Measurements from ENCODE around the gene SPTAN1.
A peak's percentile ranks its signal among the peaks of the same experiment; 100 is the strongest.
"Not testable (repeated sequence)": the region's sequence is repeated elsewhere in the genome, so short reads cannot be mapped to it uniquely, and the experiment has no call there.

SPTAN1 gene

DNA sequence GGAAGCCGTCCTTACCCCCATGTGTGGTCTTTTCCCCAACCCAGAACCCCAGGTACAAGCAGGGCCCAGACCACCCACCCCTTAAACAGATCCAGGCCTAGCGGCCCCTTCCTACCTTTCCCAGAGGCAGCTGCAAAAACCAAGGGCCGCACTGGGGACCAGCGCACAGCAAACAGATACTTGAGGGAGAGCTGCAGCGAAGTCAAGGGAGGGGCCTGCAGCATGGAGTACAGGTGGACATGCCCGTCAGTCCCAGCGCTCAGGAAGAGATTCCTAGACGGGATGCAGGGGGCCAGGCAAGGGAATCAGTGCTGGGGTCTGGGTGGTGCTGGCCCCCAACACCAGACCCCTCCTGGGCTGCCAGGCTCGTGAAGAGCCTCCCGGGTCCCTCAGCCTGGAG lies 81.7 kb downstream of the SPTAN1 start:
- DNase-seq, result no peak

DNA sequence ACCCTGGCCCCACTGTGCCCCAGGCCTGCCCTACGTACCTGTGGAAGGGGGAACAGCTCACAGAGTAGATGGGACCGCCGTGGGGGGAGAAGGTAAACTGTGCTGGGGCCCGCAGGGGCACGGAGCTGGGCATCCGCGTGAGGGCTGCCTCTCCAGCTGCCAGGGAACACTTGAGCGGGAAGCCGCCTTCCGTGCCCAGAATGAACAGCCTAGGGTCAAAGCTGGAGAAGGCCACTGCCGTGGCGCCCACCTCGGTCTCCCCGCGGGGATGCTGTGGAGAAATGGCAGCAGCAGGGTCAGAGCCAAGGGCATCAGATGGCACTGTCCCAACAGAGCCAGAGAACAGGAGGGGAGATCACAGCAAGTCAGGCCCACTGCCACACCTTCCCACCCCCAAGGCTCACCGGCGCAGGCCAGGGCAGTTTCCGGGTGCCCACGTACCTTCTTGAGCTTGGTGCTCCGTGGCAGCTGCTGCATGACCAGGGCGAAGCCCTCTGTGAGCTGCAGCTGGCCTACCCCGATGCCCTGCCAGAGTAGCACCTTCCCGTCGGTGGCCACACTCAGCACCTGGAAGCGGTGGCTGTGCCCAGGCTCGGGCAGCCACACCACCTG lies 82.4 kb downstream of the SPTAN1 start:
- DNase-seq, result no peak

DNA sequence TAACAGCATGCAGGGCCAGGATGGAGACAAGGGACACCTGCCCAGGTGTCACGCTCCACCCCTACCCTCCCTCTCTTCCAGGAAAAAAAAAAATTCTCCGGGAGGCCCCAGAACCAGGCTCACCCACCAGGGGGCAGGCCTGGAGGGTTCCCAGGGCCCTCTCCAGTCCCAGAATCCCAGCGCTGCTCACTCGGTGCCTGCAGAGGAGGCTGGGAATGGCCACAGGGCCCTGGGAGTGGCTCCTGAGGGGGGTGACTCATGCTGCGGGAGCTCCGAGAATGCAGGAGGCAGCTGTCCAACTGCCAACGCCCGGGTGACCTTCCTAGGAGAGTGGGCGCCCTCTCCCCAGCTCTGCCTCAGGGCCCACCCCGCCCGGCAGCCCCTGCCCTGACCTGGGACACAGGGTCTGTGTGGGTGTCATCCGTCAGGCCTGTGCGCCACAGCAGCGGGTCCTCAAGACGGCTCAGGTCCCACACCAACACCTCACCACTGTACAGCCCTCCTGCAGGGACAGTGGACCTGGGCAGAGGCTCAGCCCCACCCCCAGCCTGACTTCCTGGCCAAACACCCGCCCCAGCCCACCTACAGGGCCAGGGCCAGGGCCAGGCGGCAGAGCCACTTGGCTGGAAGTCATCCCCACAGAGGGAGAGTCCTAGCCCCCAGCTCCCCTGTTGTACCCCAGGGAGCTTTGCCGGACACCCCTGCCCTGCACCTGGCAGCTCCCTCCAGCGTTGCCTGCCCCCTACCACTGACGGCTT lies 83.1 kb downstream of the SPTAN1 start:
- no peak for DNase-seq

DNA sequence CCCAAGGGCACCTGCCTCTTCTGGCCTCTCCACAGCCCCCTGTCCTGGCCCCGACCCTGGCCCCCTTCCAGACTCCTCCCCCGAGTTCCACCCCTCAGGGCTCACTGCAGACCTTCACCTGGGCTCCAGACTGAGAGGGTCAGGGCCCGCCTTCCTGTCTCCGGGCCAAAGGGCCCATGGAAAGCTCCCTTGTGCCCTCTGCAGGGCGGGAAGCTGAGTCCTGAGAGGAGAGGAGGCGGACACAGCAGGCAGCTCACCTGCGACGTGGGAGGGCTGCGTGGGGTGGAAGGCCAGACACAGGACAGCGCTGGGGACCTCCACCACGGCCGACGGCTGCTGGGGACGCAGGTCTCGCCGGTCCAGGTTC lies 83.6 kb downstream of the SPTAN1 start:
- no peak for DNase-seq

DNA sequence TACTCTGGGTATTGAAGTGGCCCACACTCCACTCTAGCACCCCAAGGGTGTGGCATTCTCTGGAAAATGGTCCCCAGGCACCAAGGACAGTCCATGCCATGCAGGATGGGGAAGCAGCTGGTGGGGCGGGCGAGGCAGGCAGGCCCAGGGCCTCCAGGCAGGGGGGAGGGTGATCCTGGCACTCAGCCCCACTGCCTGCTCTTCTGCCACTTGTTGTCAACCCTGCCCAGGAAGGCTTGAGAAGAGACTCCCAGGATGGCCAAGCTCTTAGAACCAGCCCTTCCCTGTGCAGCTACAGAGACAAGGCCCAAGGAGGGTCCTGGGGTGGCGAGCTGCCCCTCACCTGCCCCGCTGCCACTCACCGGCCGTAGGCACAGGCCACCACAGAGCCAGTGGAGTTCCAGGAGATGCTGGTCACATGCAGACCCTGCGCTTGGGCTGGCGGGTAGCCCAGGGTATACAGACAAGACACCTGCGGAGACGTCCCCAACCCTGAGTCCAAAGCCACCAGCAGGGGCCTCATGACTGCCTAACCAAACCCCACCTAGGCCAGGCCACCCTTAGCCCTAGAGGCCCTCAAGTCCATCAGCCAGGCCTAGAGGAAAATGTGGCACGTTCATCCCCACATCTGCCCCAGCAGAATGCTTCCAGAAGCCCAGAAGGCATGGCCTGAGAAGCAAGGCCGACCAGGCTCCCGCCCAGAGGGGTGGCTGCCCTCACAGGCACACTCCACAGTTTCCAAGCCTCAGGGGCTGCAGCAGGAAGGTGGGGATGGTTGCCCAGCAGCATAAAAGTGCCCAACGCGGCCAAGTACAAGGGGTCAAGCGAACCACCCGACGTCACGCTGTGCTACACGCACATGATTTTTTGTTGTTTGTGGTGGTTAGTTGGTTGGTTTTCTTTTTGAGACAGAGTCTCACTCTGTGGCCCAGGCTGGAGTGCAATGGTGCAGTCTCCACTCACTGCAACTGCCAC lies 84.5 kb downstream of the SPTAN1 start:
- no peak for DNase-seq

DNA sequence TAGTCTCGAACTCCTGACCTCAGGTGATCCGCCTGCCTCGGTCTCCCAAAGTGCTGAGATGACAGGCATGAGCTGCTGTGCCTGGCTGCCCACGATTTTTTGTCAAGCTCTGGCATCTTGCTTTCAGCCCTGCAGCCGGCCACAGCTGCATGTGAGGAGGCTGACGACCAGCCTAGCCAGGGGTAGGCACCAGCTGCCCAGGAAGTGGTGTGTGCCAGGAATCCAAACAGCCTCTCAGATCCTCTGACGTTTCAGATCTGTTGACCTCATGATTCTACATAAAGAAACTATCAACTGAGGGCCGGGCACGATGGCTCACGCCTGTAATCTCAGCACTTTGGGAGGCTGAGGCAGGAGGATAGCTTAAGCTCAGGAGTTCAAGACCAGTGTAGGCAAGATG lies 85.3 kb downstream of the SPTAN1 start:
- DNase-seq, result no peak

DNA sequence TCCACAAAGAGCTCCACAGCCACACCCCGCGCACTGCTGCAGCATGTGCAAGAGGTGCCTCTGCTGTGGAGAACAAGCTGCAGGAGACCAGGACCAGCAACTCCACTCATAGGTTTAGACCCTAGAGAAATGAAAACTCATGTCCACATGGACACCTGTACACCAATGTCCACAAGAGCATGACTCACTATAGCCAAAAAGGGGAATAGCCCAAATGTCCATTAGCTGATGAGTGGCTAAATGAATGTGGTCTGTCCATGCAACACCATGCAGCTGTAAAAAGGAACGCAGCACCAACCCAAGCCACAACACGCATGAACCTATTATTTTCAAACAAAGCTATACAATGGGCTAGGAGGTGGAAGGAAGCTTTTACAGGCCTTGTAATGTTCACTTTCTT lies 86.2 kb downstream of the SPTAN1 start:
- DNase-seq, result no peak

DNA sequence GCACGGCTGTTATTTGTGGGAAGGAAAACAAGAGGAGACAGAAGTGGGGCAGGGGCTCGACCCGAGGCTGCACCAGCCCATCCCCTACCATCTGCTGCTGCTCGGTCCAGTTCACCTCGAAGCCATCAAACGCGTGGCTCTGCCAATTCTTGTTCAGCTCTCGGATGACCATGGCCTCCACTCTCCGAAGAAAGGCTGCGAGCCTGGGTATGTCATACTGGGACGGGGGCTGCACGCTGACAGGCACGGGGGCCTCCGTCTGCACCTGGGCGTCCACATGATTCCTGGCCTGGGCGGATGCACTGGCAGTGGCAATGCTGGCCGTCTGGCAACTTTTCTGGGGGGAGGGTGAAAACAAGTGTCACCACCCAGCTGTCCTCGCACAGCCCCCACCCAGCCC lies 88.2 kb downstream of the SPTAN1 start:
- DNase-seq, result no peak

DNA sequence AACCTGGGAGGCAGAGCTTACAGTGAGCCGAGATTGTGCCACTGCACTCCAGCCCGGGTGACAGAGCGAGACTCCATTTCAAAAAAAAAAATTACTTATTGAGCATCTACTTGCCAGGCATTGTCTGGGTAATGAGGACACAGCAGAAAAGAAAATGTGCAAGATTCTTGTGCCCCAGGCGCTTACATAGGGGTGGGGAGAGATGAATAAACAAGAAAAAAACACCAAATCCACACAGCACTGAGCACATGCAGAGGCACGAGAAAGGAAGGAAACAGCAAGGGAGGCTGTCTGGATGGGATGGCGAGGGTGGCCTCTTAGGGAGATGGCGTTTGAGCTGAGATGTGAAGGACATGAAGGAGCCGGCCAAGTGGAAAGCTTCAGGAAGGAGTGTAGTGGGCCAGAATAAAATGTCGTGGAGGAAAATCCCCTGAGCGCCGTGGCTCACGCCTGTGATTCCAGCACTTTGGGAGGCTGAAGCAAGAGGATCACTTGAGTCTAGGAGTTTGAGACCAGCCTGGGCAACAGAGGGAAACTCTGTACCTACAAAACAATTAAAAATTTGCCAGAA lies 90.4 kb downstream of the SPTAN1 start:
- no peak for DNase-seq

DNA sequence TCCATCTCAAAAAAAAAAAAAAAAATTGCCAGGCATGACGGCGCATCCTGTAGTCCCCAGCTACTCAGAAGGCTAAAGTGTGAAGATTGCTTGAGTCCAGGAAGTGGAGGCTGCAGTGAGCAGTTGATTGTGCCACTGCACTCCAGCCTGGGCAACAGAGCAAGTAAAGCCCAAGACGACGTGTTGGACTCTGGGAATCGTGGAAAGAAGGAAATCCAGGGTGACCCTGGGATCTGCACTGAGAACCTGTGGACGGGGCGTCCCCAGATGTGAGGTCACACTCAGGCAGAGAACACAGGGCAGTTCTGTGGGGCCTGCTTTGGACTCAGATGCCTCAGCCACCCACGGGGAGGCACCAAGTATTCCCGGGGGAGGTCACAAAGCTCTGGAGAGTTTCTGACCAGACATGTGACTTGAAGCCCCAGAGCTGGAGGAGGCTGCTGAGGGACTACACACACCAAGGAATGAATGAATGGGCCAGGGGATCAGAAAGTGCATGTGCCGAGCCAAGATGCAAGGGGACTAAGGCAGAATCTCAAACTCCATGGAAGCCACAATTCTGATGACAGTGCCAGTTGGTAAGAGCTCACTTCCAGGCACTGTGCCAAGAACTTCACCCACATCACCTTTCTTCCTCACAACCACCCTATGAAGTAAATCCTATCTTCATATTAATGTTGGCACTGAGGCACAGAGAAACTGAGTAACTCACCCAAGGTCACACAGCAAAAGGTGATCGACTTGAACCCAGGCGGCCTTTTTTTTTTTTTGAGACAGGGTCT lies 91.3 kb downstream of the SPTAN1 start:
- no peak for DNase-seq

DNA sequence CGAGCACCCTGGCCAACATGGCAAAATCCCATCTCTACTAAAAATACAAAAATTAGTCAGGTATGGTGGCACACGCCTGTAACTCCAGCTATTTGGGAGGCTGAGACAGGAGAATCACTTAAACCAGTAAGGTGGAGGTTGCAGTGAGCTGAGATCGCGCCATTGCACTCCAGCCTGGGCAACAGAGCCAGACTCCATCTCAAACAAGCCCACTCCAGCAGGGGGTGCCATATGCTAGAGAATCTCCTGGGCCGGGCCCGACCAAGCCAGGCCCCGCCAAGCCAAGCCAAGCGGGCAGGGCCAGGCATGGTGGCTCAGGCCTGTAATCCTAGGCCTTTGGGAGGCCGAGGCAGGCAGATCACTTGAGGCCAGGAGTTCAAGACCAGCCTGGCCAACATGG lies 95.8 kb downstream of the SPTAN1 start:
- peak; percentile 58 for DNase-seq

DNA sequence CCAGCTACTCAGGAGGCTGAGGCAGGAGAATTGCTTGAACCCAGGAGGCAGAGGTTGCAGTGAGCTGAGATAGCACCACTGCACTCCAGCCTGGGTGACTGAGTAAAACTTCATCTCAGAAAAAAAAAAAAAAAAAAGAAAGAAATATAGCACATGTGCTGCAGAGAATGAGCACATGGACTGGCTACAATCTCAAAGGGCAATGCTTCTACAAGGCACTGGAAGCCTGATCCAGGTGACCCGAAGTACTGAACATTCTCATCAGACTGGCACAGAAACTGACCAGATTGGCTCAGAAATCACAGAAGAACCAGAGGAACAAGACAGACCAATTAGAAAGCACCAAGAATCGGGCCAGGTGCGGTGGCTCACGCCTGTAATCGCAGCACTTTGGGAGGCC lies 99.4 kb downstream of the SPTAN1 start:
- DNase-seq, result no peak

DNA sequence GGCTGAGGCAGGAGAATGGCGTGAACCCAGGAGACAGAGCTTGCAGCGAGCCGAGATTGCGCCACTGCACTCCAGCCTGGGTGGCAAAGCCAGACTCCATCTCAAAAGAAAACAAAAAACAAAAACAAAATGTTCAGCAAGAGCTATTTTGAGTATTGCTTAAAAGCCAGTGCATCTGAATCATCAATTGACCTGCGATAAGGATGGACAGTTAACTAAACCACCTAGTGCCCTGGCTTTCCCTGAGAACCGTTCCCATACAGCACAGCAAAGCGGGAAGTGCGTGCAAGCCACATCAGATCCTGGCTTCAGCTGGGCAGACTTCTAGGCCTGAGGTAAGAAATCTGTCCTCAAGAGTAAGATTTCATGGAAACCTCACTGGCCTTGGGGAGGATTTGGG lies 101.5 kb downstream of the SPTAN1 start:
- no peak for DNase-seq

DNA sequence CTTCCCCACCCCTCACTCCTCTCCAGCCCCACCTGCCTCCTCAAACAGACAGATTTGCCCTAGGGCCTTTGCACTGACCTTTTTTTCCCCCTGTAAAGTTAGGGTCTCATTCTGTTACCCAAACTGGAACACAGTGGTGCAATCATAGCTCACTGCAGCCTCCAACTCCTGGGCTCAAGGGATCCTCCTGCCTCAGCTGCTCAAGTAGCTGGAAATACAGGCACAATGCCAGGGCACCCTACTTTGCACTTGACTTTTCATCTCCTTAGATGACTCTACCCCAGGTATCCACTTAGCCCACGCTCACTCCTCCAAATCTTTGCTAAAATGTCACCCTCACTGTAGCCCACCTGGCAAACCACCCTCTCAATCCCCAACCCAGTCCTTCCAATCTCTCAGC lies 102.1 kb downstream of the SPTAN1 start:
- no peak for DNase-seq

DNA sequence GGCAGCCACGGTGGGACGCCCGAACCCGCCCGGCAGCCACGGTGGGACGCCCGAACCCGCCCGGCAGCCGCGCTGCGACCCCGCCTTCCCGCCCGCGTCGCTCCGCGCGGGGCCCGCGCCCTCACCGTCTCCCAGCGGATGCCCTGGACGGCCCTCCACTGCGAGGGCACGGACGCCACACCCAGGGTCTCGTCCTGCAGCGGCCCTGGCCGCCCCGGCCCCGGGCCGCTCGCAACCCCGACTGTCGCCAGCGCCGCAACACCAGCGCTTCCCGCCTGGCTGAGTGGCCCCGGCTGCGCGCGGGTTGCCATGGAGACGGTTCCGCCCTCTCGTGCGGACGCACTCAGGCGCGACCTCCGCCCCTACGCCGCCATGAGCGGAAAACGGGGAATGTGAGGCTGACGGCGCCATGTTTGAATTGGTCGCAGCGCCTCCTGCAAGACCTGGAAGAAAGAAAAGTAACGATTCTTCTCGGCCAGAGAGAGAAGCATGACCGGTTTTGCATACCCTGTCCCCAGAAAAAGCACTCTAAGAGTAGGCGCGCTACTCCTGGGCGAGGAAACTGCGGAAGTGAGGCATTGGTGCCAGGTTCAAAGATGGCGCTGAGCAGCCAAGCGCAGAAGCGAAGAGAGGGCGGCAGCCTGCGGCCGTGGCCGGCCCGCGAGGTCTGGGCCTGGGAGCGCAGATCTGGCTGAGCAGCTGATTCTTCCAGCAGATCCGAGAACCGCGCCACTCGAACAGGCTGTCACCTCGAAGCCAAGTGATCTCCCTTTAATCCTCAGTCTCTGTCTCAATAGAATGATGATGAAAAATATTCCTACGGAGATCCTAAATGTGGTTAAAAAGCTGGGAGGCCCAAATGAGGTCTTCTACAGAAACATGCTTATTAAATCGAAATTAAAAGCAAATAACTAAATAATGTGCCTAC lies 104.3 kb downstream of the SPTAN1 start, which contains the start of gene DYNC2I2:
Gene DYNC2I2 (minus strand): TSS at position 432 of the 928 bp plus-strand sequence. CDS start 121 bp downstream, at position 311.
- peak; percentile 97 for DNase-seq

DNA sequence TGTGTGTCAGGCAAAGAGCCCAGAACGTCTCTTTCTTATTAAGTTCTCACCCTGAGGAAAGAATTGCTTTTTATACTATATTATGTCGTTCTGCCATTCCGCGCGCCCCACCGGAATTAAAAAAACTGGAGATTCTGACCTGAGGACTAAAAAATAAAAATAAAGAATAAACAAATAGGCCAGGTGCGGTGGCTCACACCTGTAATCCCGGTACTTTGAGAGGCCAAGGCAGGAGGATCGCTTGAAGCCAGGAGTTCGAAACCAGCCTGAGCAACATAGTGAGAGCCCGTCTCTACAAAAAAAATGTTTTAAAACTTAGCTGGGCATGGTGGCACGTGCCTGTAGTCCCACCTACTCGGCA lies 104.9 kb downstream of the SPTAN1 start:
- DNase-seq, result no peak

DNA sequence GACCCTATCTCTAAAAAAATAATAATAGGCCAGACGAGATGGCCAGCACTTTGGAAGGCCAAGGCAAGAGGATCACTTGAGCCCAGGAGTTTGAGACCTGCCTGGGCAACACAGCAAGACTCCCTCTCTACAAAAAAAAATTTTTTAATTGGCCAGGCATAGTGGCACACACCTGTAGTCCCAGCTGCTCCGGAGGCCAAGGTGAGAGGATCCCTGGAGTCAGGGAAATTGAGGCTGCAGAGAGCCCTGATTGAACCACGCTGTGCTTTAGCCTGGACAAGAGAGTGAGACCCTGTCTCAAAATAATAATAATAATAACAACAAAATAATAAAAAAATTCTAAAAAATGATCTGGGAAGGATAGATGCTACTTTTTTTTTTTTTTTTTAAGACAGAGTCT lies 105.4 kb downstream of the SPTAN1 start:
- DNase-seq, result no peak

DNA sequence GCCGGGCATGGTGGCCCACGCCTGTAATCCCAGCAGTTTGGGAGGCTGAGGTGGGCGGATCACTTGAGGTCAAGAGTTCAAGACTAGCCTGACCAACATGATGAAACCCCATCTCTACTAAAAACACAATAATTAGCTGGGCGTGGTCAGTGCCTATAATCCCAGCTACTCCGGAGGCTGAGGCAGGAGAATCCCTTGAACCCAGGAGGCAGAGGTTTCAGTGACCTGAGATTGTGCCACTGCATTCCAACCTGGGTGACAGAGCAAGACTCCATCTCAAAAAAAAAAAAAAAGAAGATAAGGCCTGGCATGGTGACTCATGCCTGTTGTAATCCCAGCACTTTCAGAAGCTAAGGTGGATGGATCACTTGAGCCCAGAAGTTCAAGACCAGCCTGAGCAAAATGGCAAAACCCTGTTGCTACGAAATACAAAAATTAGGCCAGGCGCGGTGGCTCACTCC lies 114.1 kb downstream of the SPTAN1 start:
- DNase-seq, result not testable (repeated sequence)

DNA sequence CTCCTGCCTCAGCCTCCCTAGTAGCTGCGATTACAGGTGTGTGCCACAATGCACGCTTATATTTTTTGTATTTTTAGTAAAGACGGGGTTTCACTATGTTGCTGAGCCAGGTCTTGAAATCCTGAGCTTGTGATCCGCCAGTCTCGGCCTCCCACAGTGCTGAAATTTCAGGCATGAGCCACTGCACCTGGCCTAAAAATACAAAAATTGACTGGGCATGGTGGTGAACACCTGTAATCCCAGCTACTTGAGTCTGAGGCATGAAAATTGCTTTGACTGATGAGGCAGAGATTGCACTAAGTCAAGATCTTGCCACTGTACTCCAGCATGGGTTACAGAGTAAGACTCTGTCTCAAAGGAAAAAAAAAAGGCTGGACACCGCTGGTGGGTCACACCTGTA lies 117.4 kb downstream of the SPTAN1 start:
- DNase-seq, result no peak

DNA sequence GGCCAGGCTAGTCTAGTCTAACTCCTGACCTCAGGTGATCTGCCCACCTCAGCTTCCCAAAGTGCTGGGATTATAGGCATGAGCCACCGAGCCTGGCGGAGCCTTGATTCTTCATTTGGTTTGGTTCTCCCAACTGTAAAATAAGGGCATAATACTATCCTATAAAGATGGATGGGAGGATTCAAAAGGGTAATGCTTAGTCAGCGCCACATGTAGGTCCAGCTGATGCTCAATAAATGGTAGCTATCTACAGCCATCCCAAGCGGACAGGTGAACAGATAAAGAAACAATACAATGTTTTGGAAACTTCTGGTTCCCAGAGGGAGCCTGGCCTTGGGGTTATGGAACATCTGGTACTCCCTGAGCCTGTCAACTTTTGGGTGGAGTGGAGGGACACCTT lies 123.0 kb downstream of the SPTAN1 start:
- DNase-seq, result no peak

DNA sequence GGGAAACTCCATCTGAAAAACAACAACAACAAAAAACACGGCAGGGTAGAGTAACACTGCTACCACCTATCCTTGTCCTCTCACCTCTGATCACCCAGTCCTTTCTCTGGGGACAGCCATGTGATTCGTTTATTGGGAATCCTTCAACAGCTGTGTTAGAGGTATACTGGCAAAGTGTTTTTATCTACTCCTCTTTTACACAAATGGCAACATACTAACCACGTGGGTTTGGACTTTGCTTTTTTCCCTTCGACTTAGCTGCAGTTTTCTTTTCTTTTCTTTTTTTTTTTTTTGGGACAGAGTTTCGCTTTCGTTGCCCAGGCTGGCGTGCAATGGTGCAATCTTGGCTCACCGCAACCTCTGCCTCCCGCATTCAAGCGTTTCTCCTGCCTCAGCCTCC lies 125.4 kb downstream of the SPTAN1 start:
- DNase-seq, result no peak

All from activated CD4-positive, CD25-positive, alpha-beta regulatory T cell treated with anti-CD3 and anti-CD28 coated beads, Interleukin-2, amount 50 U/mL, for 72 hours (primary cell).